ENCODE results near the gene ZYX.

The ZYX gene, protein sequence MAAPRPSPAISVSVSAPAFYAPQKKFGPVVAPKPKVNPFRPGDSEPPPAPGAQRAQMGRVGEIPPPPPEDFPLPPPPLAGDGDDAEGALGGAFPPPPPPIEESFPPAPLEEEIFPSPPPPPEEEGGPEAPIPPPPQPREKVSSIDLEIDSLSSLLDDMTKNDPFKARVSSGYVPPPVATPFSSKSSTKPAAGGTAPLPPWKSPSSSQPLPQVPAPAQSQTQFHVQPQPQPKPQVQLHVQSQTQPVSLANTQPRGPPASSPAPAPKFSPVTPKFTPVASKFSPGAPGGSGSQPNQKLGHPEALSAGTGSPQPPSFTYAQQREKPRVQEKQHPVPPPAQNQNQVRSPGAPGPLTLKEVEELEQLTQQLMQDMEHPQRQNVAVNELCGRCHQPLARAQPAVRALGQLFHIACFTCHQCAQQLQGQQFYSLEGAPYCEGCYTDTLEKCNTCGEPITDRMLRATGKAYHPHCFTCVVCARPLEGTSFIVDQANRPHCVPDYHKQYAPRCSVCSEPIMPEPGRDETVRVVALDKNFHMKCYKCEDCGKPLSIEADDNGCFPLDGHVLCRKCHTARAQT

DNA sequence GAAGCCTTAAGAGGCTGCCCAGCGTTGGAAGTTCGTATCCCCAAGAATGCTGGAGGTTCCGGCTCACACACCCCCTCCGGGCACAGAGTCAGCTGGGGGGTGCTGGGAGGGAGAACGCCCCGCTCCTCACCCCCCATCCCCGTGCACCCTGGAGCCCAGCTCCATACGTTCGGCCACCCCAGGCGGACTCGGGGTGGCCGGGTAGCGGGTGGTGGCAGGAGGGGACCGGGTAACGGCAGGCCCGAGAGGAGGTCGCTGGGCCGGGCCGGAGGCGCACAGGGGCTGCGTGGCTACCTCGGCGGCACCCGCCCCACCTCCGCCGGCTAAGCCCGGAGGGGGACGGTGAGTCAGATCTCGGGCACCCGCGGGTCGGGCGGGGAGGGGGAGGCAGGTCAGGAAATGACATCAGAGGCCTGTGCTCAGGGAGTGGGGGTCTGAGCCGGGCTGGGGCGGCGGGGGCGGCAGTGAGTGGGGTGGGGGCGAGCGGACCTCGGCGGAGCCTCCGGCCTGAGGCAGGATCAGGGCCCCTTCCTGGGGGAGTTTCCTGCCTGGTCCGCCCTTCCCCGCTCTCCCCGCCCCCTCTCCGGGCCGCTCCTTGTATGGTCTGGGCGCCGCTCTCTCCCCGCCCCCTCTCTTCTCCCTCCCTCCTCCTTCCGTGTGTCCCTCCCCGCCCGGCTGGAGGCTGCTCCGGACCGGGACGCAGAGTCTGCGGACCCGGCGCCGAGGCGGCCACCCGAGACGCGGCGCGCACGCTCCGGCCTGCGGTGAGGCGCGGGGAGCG, at the start of gene ZYX:
ZYX (plus strand) TSS at position 700 of the 781 bp plus-strand sequence. CDS start 227 bp downstream, outside the sequence.
- no peaks in the 10 kb centered on the region for H3K9me3 Mint-ChIP-seq
- H3K36me3 Mint-ChIP-seq (ENCODE audit: low read depth), result peaks cover 5% of the 10 kb centered on the region
- H3K4me1 Mint-ChIP-seq (ENCODE audit: low read depth), result peaks cover 34% of the 10 kb centered on the region
- H3K27ac Mint-ChIP-seq, result peak within 1 kb of the TSS; percentile 76
- no peaks in the 10 kb centered on the region for H3K27me3 Mint-ChIP-seq (ENCODE audit: low read depth)
- H3K4me3 Mint-ChIP-seq, result peak within 1 kb of the TSS; percentile 81

DNA sequence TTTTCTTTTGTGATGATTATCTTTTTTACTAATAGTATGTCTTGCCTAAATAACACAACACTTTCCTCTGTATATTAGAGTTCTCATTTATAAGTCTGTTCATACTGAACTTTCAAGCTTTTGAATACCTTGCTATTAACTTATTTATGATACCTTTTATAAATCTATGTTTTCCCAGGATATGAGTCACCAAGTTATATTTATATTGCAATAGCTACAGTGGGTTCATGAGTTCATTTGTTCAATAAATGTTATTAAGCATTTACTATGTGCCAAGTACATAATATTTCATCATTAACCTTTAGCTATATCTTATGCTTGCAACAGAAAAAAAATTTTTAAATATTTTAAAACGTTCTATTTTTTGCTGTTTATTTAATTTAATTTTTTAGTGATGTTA, 46.9 kb upstream of the ZYX start:
- H3K4me1 Mint-ChIP-seq (ENCODE audit: low read depth), result no peaks in the 10 kb centered on the region
- no peaks in the 10 kb centered on the region for H3K9me3 Mint-ChIP-seq
- H3K27ac Mint-ChIP-seq, result no peak overlapping the region
- no peaks in the 10 kb centered on the region for H3K36me3 Mint-ChIP-seq (ENCODE audit: low read depth)
- H3K4me3 Mint-ChIP-seq, result no peak overlapping the region
- H3K27me3 Mint-ChIP-seq (ENCODE audit: low read depth), result peaks cover 55% of the 10 kb centered on the region

DNA sequence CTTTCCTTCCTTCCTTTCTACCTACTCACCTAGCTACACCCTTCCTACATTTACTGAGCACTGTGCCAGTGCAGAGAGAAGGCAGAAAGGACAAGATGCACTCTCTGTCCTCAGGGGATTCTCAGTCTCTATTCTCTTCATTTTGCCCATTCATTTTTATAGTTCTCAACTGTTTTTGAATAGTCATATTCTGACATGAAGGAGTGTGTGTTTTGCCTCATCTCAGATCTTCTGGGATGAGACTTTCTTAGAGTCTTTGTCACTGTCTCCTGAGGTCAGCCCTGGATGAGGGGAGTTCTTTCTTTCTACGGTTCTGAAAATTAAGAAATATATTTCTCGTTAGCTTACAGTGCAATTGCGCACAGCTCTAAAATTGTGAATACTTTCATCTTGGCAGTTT, 43.9 kb upstream of the ZYX start:
- Mint-ChIP-seq H3K36me3 (ENCODE audit: low read depth) (no peaks in the 10 kb centered on the region), H3K4me1 (ENCODE audit: low read depth) (no peaks in the 10 kb centered on the region), H3K4me3 (no peak overlapping the region), H3K9me3 (no peaks in the 10 kb centered on the region), H3K27ac (no peak overlapping the region), H3K27me3 (ENCODE audit: low read depth) (peaks cover 64% of the 10 kb centered on the region)

DNA sequence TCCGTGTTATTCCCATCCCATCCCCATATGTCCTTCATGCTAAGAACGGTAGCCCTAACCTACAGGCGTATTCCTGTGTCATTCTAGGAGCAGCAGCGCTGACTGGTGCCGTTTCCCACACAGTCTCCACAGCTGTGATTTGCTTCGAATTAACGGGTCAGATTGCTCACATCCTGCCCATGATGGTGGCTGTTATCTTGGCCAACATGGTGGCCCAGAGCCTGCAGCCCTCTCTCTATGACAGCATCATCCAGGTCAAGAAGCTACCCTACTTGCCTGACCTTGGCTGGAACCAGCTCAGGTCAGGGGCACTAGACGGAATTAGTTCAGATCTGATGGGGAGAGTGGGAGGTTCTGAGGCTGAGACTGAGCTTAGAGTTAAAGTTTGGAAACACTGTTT, 39.3 kb upstream of the ZYX start:
- no peak overlapping the region for H3K27ac Mint-ChIP-seq
- peaks cover 8% of the 10 kb centered on the region for H3K4me1 Mint-ChIP-seq (ENCODE audit: low read depth)
- H3K4me3 Mint-ChIP-seq, result no peak overlapping the region
- H3K9me3 Mint-ChIP-seq, result no peaks in the 10 kb centered on the region
- no peaks in the 10 kb centered on the region for H3K36me3 Mint-ChIP-seq (ENCODE audit: low read depth)
- H3K27me3 Mint-ChIP-seq (ENCODE audit: low read depth), result peaks cover 43% of the 10 kb centered on the region

DNA sequence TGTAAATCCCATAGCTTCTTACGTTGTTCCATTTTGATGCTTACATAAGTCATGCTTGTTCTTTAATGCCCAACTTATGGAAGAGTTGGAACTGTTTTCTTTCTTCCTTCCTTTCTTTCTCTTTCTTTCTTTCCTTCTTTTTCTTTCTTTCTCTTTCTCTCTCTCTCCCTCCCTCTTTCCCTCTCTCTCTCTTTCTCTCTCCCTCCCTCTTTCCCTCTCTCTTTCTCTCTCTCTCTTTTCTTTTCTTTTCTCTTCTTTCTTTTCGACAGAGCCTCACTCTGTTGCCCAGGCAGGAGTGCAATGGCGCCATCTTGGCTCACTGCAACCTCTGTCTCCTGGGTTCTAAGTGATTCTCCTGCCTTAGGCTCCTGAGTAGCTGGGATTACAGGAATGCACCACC, 37.5 kb upstream of the ZYX start:
- no peak overlapping the region for H3K27ac Mint-ChIP-seq
- no peaks in the 10 kb centered on the region for H3K9me3 Mint-ChIP-seq
- peaks cover 47% of the 10 kb centered on the region for H3K27me3 Mint-ChIP-seq (ENCODE audit: low read depth)
- no peaks in the 10 kb centered on the region for H3K36me3 Mint-ChIP-seq (ENCODE audit: low read depth)
- H3K4me3 Mint-ChIP-seq, result no peak overlapping the region
- H3K4me1 Mint-ChIP-seq (ENCODE audit: low read depth), result peaks cover 8% of the 10 kb centered on the region

DNA sequence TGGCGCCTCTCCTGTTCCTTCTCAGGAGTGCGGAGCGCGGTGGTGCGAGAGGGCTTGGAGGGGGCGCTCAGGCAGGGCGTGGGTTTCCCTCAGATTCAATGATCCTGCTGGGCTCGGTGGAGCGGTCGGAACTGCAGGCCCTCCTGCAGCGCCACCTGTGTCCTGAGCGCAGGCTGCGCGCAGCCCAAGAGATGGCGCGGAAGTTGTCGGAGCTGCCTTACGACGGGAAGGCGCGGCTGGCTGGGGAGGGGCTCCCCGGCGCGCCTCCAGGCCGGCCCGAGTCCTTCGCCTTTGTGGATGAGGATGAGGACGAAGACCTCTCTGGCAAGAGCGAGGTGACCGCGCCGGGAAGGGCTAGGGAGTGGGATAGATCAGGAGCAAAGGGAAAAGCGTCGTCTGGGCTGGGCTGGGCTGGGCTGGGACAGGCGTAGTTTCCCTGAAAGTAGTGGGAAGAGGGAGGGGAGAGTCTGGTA, 35.7 kb upstream of the ZYX start:
- peaks cover 51% of the 10 kb centered on the region for H3K27me3 Mint-ChIP-seq (ENCODE audit: low read depth)

DNA sequence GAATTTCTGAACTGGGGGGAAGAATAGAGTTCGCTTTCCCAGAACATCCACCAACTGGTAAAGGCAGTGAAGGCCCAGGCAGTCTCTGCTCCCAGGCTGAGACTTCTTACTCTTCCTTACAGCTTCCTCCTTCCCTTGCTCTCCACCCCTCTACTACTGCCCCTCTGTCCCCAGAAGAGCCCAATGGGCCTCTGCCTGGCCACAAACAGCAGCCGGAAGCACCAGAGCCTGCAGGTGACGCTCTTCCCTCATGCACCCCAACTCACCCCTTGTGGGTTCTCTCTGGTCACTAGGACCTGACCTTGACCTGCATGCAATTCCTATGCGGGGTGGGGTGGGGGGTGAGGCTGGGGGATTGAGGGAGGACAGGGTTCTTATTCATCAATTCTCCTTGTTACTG, 35.1 kb upstream of the ZYX start:
- Mint-ChIP-seq H3K4me1 (ENCODE audit: low read depth) (peaks cover 8% of the 10 kb centered on the region), H3K36me3 (ENCODE audit: low read depth) (no peaks in the 10 kb centered on the region), H3K27me3 (ENCODE audit: low read depth) (peaks cover 50% of the 10 kb centered on the region), H3K27ac (no peak overlapping the region), H3K4me3 (no peak overlapping the region), H3K9me3 (no peaks in the 10 kb centered on the region)

More for the DNA sequence above, 35.7 kb upstream of the ZYX start:
- H3K9me3 Mint-ChIP-seq, result no peaks in the 10 kb centered on the region
- peak overlapping the region; percentile 55 for H3K4me3 Mint-ChIP-seq
- H3K4me1 Mint-ChIP-seq (ENCODE audit: low read depth), result peaks cover 8% of the 10 kb centered on the region
- H3K36me3 Mint-ChIP-seq (ENCODE audit: low read depth), result no peaks in the 10 kb centered on the region
- H3K27ac Mint-ChIP-seq, result no peak overlapping the region

DNA sequence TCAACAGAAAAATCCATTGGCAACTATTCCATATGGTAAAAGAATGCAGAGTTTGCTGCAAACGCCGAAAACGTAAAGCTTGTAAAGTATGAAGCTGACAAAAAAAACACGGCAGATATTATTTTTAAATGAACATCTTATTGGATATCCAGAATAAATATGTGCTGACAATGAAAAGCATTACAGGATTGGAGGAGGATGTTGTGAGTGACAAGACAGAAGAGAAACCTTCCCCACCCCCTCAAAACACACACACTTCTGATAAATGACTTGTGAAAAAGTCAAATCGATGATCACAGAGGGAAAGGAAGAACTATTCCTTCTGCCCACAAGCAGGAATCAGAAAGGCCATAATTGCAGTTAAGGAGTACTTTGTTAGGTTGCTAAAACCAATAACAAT, 33.2 kb upstream of the ZYX start:
- Mint-ChIP-seq H3K36me3 (ENCODE audit: low read depth) (no peaks in the 10 kb centered on the region), H3K9me3 (no peaks in the 10 kb centered on the region), H3K4me1 (ENCODE audit: low read depth) (peaks cover 8% of the 10 kb centered on the region), H3K4me3 (no peak overlapping the region), H3K27me3 (ENCODE audit: low read depth) (peaks cover 45% of the 10 kb centered on the region), H3K27ac (no peak overlapping the region)

DNA sequence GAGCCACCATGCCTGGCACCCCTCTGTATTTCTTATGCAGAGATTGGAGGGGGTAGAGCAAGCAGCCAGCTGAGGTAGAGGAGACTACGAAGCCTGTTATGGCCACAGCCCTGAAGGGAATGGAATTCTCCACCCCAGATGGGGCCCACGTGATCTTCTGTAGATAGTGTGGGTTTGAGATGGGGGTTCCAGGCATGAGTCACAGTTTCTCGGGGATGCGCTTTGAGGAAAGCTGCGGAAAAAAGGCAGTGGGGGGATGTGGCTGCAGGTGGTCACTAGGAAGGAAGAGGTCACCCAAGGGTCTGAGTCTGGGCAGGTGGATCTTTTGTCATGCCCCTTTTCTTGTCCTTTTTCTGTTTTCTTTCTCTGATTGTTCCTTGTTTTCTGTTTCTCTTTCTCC, 30.1 kb upstream of the ZYX start:
- Mint-ChIP-seq H3K9me3 (no peaks in the 10 kb centered on the region), H3K4me1 (ENCODE audit: low read depth) (no peaks in the 10 kb centered on the region), H3K36me3 (ENCODE audit: low read depth) (no peaks in the 10 kb centered on the region), H3K4me3 (no peak overlapping the region), H3K27me3 (ENCODE audit: low read depth) (peaks cover 40% of the 10 kb centered on the region), H3K27ac (no peak overlapping the region)

DNA sequence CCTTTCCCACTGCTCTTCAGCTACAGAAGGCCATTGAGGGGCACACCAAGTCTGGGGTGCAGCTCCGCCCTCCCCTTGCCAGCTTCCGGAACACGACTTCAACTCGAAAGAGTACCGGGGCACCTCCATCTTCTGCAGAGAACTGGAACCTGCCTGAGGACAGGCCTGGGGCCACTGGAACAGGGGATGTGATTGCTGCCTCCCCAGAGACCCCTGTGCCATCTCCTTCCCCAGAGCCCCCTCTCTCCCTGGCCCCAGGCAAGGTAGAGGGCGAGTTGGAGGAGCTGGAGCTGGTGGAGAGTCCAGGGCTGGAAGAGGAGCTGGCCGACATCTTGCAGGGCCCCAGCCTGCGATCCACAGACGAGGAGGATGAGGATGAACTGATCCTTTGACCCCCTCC, 29.6 kb upstream of the ZYX start:
- H3K4me3 Mint-ChIP-seq, result no peak overlapping the region
- H3K36me3 Mint-ChIP-seq (ENCODE audit: low read depth), result no peaks in the 10 kb centered on the region
- H3K27ac Mint-ChIP-seq, result no peak overlapping the region
- no peaks in the 10 kb centered on the region for H3K9me3 Mint-ChIP-seq
- peaks cover 37% of the 10 kb centered on the region for H3K27me3 Mint-ChIP-seq (ENCODE audit: low read depth)
- H3K4me1 Mint-ChIP-seq (ENCODE audit: low read depth), result no peaks in the 10 kb centered on the region

DNA sequence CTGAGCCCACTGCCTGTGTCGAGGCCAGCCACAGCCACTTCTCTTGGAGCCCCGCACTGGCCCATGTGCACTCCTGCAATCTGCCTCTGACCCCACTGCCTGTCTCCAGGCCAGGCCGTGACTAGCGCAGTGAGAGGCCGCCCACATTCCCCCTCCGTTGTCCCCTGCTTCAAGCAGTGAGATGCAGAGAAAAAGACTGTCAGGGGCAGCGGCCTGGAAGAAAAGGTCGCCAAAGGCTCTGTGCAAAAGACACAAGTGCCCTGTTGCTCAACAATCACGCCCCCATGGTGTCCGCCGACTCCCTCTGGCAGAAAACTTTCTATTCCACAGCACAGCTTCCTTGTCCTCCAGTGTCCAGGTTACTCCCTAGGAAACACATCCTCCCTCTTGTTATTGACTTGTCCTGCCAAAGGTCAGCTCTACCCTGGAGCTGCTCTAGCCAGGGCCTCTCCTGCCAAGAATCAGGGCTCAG, 28.6 kb upstream of the ZYX start:
- Mint-ChIP-seq H3K9me3 (no peaks in the 10 kb centered on the region), H3K4me1 (ENCODE audit: low read depth) (no peaks in the 10 kb centered on the region), H3K27me3 (ENCODE audit: low read depth) (peaks cover 29% of the 10 kb centered on the region), H3K36me3 (ENCODE audit: low read depth) (no peaks in the 10 kb centered on the region), H3K4me3 (no peak overlapping the region), H3K27ac (no peak overlapping the region)

DNA sequence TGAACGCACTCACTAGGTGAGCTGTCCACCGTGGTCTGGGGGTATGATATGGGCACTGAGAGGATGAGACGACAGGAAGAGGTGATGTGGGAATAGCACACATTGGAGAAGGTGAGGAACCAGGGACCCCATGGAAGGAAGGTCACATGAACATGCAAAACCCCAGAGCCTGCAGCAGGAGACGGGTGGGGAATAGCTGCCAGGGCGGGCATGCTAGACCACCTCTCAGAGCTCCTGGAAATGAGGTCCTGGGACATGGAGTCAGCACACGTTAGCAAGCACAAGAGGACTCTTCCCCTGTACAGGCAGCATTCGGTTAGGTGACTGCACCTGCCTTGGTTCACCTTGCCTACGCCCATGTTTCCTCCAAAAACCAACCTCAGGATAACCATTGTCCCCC, 26.8 kb upstream of the ZYX start:
- no peak overlapping the region for H3K27ac Mint-ChIP-seq

DNA sequence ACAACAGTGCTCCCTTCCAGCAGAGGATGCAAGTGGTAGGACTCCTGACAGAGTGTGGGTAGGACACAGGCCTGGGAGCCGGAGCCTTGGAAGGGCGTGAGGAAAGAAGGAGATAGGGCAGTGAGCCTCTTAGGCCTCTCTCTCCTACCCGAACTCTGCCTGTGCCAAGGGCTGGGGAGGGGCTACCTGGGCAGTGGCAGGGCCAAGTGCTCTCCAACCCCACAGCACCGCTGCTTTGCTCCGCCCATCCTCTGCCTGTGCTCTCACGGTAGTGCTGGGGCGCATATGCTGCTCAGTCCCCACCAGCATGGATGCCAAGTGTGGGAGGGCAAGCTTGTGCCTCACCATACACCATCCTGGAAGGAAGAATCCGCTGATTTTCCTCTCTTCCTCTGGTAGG, 26.2 kb upstream of the ZYX start:
- Mint-ChIP-seq H3K36me3 (ENCODE audit: low read depth) (no peaks in the 10 kb centered on the region), H3K4me1 (ENCODE audit: low read depth) (no peaks in the 10 kb centered on the region), H3K27me3 (ENCODE audit: low read depth) (peaks cover 21% of the 10 kb centered on the region), H3K27ac (no peak overlapping the region), H3K9me3 (no peaks in the 10 kb centered on the region), H3K4me3 (no peak overlapping the region)

More for the DNA sequence above, 26.8 kb upstream of the ZYX start:
- no peaks in the 10 kb centered on the region for H3K36me3 Mint-ChIP-seq (ENCODE audit: low read depth)
- H3K27me3 Mint-ChIP-seq (ENCODE audit: low read depth), result peaks cover 20% of the 10 kb centered on the region
- H3K9me3 Mint-ChIP-seq, result no peaks in the 10 kb centered on the region
- H3K4me1 Mint-ChIP-seq (ENCODE audit: low read depth), result no peaks in the 10 kb centered on the region
- H3K4me3 Mint-ChIP-seq, result no peak overlapping the region

DNA sequence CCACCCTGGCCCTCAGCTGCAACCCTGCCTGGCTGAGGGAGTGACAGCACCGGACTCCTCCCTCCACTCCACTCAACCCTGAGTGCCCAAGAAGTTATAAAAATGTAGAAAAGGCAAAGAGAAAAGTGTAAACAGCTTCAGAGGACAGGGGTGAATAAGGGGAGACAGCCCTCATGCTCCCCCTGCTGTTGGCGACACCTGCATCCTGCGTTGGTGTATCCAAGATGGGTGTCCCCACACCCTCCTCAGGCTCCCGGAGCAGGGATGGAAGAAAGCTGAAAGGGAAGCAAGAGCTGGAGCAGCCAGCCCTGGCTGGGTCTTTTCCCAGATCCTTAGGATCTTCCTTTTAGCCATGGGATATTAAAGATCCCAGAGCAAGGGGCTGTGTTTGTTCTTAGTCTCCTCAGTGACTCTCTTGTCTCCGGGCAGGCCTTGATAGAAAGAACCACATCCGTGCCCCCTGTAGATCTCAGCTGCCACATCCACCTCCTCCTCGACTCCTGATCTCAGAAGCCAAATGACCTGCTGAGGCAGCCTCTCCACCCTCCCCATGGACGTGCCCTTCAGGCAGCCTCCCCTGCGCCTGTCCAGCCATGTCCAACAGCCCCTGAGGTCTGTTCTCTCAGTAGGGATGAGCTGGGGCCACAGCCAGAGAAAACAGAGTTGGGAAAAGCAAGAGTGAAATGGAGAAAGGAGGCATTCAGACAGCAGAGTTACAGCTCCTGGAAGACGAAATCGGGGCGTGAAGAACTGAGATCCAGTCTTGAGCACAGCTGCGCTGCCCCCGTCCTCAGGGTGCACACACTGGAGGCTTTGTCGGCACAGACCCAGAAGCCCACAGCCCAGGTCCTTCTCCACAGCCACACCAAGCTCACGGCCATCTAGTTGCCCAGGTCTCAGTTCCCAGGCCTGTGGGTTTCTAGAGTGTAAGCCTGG, 25.4 kb upstream of the ZYX start:
- H3K27me3 Mint-ChIP-seq (ENCODE audit: low read depth), result peaks cover 28% of the 10 kb centered on the region
- H3K4me3 Mint-ChIP-seq, result no peak overlapping the region
- H3K4me1 Mint-ChIP-seq (ENCODE audit: low read depth), result peaks cover 2% of the 10 kb centered on the region
- H3K9me3 Mint-ChIP-seq, result no peaks in the 10 kb centered on the region
- no peaks in the 10 kb centered on the region for H3K36me3 Mint-ChIP-seq (ENCODE audit: low read depth)
- no peak overlapping the region for H3K27ac Mint-ChIP-seq

Measured in T-helper 1 cell treated with Interleukin-12 subunit alpha and Interleukin-12 subunit beta and Interleukin-4 antibody, amounts not matched to agents 30 μg/mL and 1 μg/mL, for 36 hours (primary cell).